ENCODE measurements around the gene CFAP46.

DNA sequence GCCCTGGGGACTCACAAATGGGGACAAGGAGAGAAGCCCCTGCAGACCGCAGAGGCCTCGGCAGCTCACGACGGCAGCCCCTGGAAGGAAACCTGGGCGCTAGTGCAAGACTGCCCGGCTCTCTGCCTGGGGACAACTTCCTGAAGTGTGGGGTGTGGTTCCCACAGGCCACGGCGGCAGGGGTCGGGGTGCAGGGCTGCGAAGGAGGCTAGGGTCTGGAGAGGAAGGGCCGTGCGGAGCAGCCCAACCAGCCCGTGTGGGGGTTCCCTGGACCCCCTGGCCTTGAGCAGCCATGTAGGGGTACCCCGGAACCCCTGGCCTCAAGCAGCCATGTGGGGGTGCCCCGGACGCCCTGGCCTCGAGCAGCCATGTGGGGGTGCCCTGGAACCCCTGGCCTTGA lies 19.5 kb downstream of the CFAP46 start:
- TF ChIP-seq, protein P1, sequence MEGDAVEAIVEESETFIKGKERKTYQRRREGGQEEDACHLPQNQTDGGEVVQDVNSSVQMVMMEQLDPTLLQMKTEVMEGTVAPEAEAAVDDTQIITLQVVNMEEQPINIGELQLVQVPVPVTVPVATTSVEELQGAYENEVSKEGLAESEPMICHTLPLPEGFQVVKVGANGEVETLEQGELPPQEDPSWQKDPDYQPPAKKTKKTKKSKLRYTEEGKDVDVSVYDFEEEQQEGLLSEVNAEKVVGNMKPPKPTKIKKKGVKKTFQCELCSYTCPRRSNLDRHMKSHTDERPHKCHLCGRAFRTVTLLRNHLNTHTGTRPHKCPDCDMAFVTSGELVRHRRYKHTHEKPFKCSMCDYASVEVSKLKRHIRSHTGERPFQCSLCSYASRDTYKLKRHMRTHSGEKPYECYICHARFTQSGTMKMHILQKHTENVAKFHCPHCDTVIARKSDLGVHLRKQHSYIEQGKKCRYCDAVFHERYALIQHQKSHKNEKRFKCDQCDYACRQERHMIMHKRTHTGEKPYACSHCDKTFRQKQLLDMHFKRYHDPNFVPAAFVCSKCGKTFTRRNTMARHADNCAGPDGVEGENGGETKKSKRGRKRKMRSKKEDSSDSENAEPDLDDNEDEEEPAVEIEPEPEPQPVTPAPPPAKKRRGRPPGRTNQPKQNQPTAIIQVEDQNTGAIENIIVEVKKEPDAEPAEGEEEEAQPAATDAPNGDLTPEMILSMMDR (IDR thresholded peaks at IDR 0.05; ENCODE audit: insufficient read depth, low read length, poor library complexity, severe bottlenecking), result no peak
- no peak for TF ChIP-seq EZH2phosphoT487 (conservative IDR thresholded peaks at IDR 0.05; ENCODE audit: low read length)

Measured in SU-DHL-6 (cell line).